Neural cell (in vitro differentiated cells): Measurements from ENCODE around the gene BCS1L. TPM values are rescaled to one million over a fixed set of nuclear protein-coding genes. Genes with fewer than 3 reads are reported as not detected.

ENCODE experiments used
- H2AFZ ChIP-seq: fragments of 200-600, 300-800 bp; sonication (generic), shearing (Covaris generic); 2 replicates; pipeline ENCODE4 v1.6.0; 2014; ENCODE audit warnings: low read depth, mild to moderate bottlenecking, antibody characterized with exemption, low read length, moderate library complexity
- H3F3A ChIP-seq: fragments of 200-600 bp; shearing (Covaris generic); 2 replicates; pipeline ENCODE4 v1.6.1; 2016; ENCODE audit warnings: mild to moderate bottlenecking, moderate library complexity, mixed read lengths, antibody characterized with exemption, low read length; ENCODE audit not compliant: insufficient read depth, poor library complexity, severe bottlenecking
- H3K27ac ChIP-seq: fragments of 200-600, 300-800 bp; sonication (generic), shearing (Covaris generic); 2 replicates; pipeline ENCODE4 v1.5.1; 2014; ENCODE audit warnings: mild to moderate bottlenecking, low read length, moderate library complexity
- H3K27me3 ChIP-seq: fragments of 300-800, 200-600 bp; sonication (generic), shearing (Covaris generic); 2 replicates; pipeline ENCODE4 v1.6.0; 2014; ENCODE audit warnings: mild to moderate bottlenecking, low read depth, low read length, moderate library complexity; ENCODE audit not compliant: insufficient read depth
- H3K36me3 ChIP-seq: fragments of 300-800, 200-600 bp; sonication (generic), shearing (Covaris generic); 2 replicates; pipeline ENCODE4 v1.5.1; 2014; ENCODE audit warnings: mild to moderate bottlenecking, antibody characterized with exemption, low read length, moderate library complexity; ENCODE audit not compliant: insufficient read depth
- H3K4me2 ChIP-seq: fragments of 300-800, 200-600 bp; sonication (generic), shearing (Covaris generic); 2 replicates; pipeline ENCODE4 v1.6.0; 2014; ENCODE audit warnings: mild to moderate bottlenecking, low read length
- H3K4me3 ChIP-seq: fragments of 300-800, 200-600 bp; sonication (generic), shearing (Covaris generic); 2 replicates; pipeline ENCODE4 v1.5.1; 2014; ENCODE audit warnings: mild to moderate bottlenecking, low read length, moderate library complexity
- H3K79me2 ChIP-seq: fragments of 200-600 bp; shearing (Covaris generic); replicated peaks from 2 replicates; pipeline ENCODE4 v1.6.0; 2014; ENCODE audit warnings: mild to moderate bottlenecking, low read length, moderate library complexity; ENCODE audit not compliant: insufficient read depth
- H3K9ac ChIP-seq: fragments of 300-800, 200-600 bp; sonication (generic), shearing (Covaris generic); 2 replicates; pipeline ENCODE4 v1.6.1; 2016; ENCODE audit warnings: mild to moderate bottlenecking, low read length, mixed read lengths
- H3K9me2 ChIP-seq: fragments of 200-600 bp; shearing (Covaris generic); 2 replicates; pipeline ENCODE4 v1.6.1; 2016; ENCODE audit warnings: mild to moderate bottlenecking, low read length, mixed read lengths; ENCODE audit not compliant: insufficient read depth
- H3K9me3 ChIP-seq: fragments of 200-600, 300-800 bp; sonication (generic), shearing (Covaris generic); 2 replicates; pipeline ENCODE4 v1.6.1; 2016; ENCODE audit warnings: mild to moderate bottlenecking, mixed run types, low read length, moderate library complexity, mixed read lengths
- H4K20me1 ChIP-seq: fragments of 200-600 bp; shearing (Covaris generic); 2 replicates; pipeline ENCODE4 v1.6.1; 2016; ENCODE audit warnings: mild to moderate bottlenecking, mixed run types; ENCODE audit not compliant: insufficient read depth
- CTCF ChIP-seq: fragments of 450-650 bp; IDR thresholded peaks from 2 replicates; pipeline ENCODE4 v1.5.1; 2014; ENCODE audit warnings: antibody characterized with exemption, mild to moderate bottlenecking, moderate library complexity; ENCODE audit not compliant: poor library complexity, severe bottlenecking
- EP300 ChIP-seq: fragments of 450-650 bp; conservative IDR thresholded peaks from 2 replicates; pipeline ENCODE4 v1.6.1; 2014; ENCODE audit warnings: antibody characterized with exemption, mild to moderate bottlenecking, moderate library complexity; ENCODE audit not compliant: poor library complexity, severe bottlenecking
- EZH2 ChIP-seq: fragments of 200-600, 300-800 bp; shearing (Covaris generic), sonication (generic); IDR thresholded peaks from 2 replicates; pipeline ENCODE4 v1.6.1; 2014; ENCODE audit warnings: antibody characterized with exemption, low read length, borderline replicate concordance, mild to moderate bottlenecking; ENCODE audit not compliant: insufficient read depth, poor library complexity, severe bottlenecking
- MXI1 ChIP-seq: fragments of 450-650 bp; conservative IDR thresholded peaks from 2 replicates; pipeline ENCODE4 v1.6.1; 2014; ENCODE audit warnings: antibody characterized with exemption, mild to moderate bottlenecking; ENCODE audit not compliant: poor library complexity, severe bottlenecking
- POLR2AphosphoS5 ChIP-seq: IDR thresholded peaks from 2 replicates; pipeline ENCODE4 v1.6.1; 2012
- RAD21 ChIP-seq: fragments of 450-650 bp; conservative IDR thresholded peaks from 2 replicates; pipeline ENCODE4 v1.6.1; 2014; ENCODE audit warnings: antibody characterized with exemption, mild to moderate bottlenecking, moderate library complexity
- REST ChIP-seq: IDR thresholded peaks from 2 replicates; pipeline ENCODE4 v1.6.1; 2012; ENCODE audit warnings: borderline replicate concordance
- SMC3 ChIP-seq: fragments of 450-650 bp; conservative IDR thresholded peaks from 2 replicates; pipeline ENCODE4 v1.6.1; 2014; ENCODE audit warnings: antibody characterized with exemption, mild to moderate bottlenecking, moderate library complexity; ENCODE audit not compliant: poor library complexity
- TAF1 ChIP-seq: IDR thresholded peaks from 2 replicates; pipeline ENCODE4 v1.6.1; 2012; ENCODE audit warnings: low read depth
- polyA plus RNA-seq: library from polyadenylated mRNA; depleted of rRNA; stranded (reverse); fragments of >200 nt; gene quantifications from 2 replicates; pipeline ENCODE4 v1.2.3, GENCODE V29; 2014

Gene BCS1L
- polyA plus RNA-seq, 1 donor from 2014 or later = 75.8 TPM

GRCh38 chr2:218710687-218711549 is 51.4 kb downstream of the BCS1L start, which contains the start of gene TTLL4:
Gene TTLL4 (plus strand): TSS chr2:218710835. CDS start chr2:218737677, 26,842 bp downstream.
- Histone ChIP-seq H3K79me2 (peaks cover 20% of the 10 kb centered on the region), H4K20me1 (no peaks in the 10 kb centered on the region), H3K27ac (peak within 1 kb of the TSS; percentile 33), H3K36me3 (no peaks in the 10 kb centered on the region), H3K9ac (peak within 1 kb of the TSS; percentile 71), H3K9me2 (no peaks in the 10 kb centered on the region), H3K9me3 (no peaks in the 10 kb centered on the region), H3K4me3 (peak within 1 kb of the TSS; percentile 90), H3K27me3 (no peaks in the 10 kb centered on the region), H3K4me2 (peak within 1 kb of the TSS; percentile 84), H3F3A (no peaks in the 10 kb centered on the region), H2AFZ (peak within 1 kb of the TSS; percentile 65)
- TF ChIP-seq RAD21 (peak; percentile 73), EP300 (peak; percentile 58), REST (no peak), EZH2 (no peak), MXI1 (peak; percentile 97), SMC3 (peak; percentile 62), TAF1 (no peak), POLR2AphosphoS5 (peak; percentile 76), CTCF (peak; percentile 98)

- peak overlapping the region; percentile 90 for H3K4me3 ChIP-seq
Observed at GRCh38 chr2:218711550-218711929, 52.1 kb downstream of the BCS1L start.

More at GRCh38 chr2:218711550-218711929, 52.1 kb downstream of the BCS1L start:
- Histone ChIP-seq H3K9me2 (no peaks in the 10 kb centered on the region), H4K20me1 (no peaks in the 10 kb centered on the region), H3K27ac (peak overlapping the region; percentile 33), H3K36me3 (no peaks in the 10 kb centered on the region), H3K4me2 (peak overlapping the region; percentile 84), H3K9me3 (no peaks in the 10 kb centered on the region), H3K9ac (peak overlapping the region; percentile 71), H3K79me2 (peaks cover 20% of the 10 kb centered on the region), H3K27me3 (no peaks in the 10 kb centered on the region), H3F3A (no peaks in the 10 kb centered on the region), H2AFZ (peak overlapping the region; percentile 65)
- TF ChIP-seq SMC3 (no peak), RAD21 (no peak), EZH2 (no peak), MXI1 (no peak), REST (no peak), TAF1 (no peak), POLR2AphosphoS5 (no peak), CTCF (no peak), EP300 (no peak)
